Activated T-cell treated with anti-CD3 and anti-CD28 coated beads, Interleukin-2, amount 50 U/mL, for 1 hour (primary cell): Measurements from ENCODE around the gene SOCS7.

Source experiments
- DNase-seq: peaks from one replicate; pipeline ENCODE4 v3.0.0-alpha.2; 2020

Gene SOCS7

GRCh38 chr17:38338535-38338934 is 13.1 kb upstream of the SOCS7 start:
- no peak for DNase-seq

- no peak for DNase-seq
Measured at GRCh38 chr17:38339891-38340290, 11.8 kb upstream of the SOCS7 start.

- DNase-seq = no peak
Measured at GRCh38 chr17:38341035-38341721, 10.5 kb upstream of the SOCS7 start.

GRCh38 chr17:38342886-38343607 is 8.6 kb upstream of the SOCS7 start:
- DNase-seq = no peak

- DNase-seq = no peak
Measured at GRCh38 chr17:38343608-38344419, 7.8 kb upstream of the SOCS7 start, which contains the start of gene GPR179. GPR179 (minus strand) TSS chr17:38343956; CDS start chr17:38343789, 167 bp downstream.

- DNase-seq = no peak
Measured at GRCh38 chr17:38344420-38344745, 7.3 kb upstream of the SOCS7 start.

- no peak for DNase-seq
Measured at GRCh38 chr17:38345743-38346142, 5.9 kb upstream of the SOCS7 start.

GRCh38 chr17:38349097-38349730 is 2.4 kb upstream of the SOCS7 start:
- DNase-seq = peak; percentile 84

GRCh38 chr17:38350035-38350434 is 1.6 kb upstream of the SOCS7 start:
- DNase-seq = no peak

- DNase-seq = peak; percentile 30
Measured at GRCh38 chr17:38352245-38353085, 821 bp downstream of the SOCS7 start.

GRCh38 chr17:38353086-38353604 is 1.5 kb downstream of the SOCS7 start:
- DNase-seq = no peak

- DNase-seq = no peak
Measured at GRCh38 chr17:38353668-38354067, 2.0 kb downstream of the SOCS7 start.

GRCh38 chr17:38354466-38354865 is 2.8 kb downstream of the SOCS7 start:
- DNase-seq = no peak

- DNase-seq = no peak
Measured at GRCh38 chr17:38355251-38355650, 3.6 kb downstream of the SOCS7 start.

GRCh38 chr17:38357486-38358123 is 6.0 kb downstream of the SOCS7 start:
- DNase-seq = no peak

- no peak for DNase-seq
Measured at GRCh38 chr17:38358586-38359513, 7.2 kb downstream of the SOCS7 start.

GRCh38 chr17:38361694-38362465 is 10.2 kb downstream of the SOCS7 start:
- no peak for DNase-seq

GRCh38 chr17:38363016-38363415 is 11.4 kb downstream of the SOCS7 start:
- DNase-seq = no peak

GRCh38 chr17:38364741-38365140 is 13.1 kb downstream of the SOCS7 start:
- no peak for DNase-seq
